AG10803 (cell line): ENCODE measurements around the gene TMEM39B.
"Not testable (repeated sequence)": the region's sequence is repeated elsewhere in the genome, so short reads cannot be mapped to it uniquely, and the experiment has no call there.

Source experiments
- DNase-seq: peaks from one replicate; pipeline ENCODE4 v3.0.0; 2010; ENCODE audit warnings: low read depth
- H3K4me3 ChIP-seq: 2 replicates; pipeline ENCODE4 v1.5.1; 2011; ENCODE audit warnings: mild to moderate bottlenecking, low read length, control low read depth
- TF ChIP-seq, protein P1 (sequence below): conservative IDR thresholded peaks from 2 replicates; pipeline ENCODE4 v1.5.1; 2011; ENCODE audit warnings: mild to moderate bottlenecking, low read length, control low read depth, inconsistent platforms

TMEM39B gene

GRCh38 chr1:32111789-32112188 is 39.0 kb downstream of the TMEM39B start:
- TF ChIP-seq, protein P1, sequence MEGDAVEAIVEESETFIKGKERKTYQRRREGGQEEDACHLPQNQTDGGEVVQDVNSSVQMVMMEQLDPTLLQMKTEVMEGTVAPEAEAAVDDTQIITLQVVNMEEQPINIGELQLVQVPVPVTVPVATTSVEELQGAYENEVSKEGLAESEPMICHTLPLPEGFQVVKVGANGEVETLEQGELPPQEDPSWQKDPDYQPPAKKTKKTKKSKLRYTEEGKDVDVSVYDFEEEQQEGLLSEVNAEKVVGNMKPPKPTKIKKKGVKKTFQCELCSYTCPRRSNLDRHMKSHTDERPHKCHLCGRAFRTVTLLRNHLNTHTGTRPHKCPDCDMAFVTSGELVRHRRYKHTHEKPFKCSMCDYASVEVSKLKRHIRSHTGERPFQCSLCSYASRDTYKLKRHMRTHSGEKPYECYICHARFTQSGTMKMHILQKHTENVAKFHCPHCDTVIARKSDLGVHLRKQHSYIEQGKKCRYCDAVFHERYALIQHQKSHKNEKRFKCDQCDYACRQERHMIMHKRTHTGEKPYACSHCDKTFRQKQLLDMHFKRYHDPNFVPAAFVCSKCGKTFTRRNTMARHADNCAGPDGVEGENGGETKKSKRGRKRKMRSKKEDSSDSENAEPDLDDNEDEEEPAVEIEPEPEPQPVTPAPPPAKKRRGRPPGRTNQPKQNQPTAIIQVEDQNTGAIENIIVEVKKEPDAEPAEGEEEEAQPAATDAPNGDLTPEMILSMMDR = no peak
- H3K4me3 ChIP-seq = no peak overlapping the region
- peak; percentile 17 for DNase-seq

DNA sequence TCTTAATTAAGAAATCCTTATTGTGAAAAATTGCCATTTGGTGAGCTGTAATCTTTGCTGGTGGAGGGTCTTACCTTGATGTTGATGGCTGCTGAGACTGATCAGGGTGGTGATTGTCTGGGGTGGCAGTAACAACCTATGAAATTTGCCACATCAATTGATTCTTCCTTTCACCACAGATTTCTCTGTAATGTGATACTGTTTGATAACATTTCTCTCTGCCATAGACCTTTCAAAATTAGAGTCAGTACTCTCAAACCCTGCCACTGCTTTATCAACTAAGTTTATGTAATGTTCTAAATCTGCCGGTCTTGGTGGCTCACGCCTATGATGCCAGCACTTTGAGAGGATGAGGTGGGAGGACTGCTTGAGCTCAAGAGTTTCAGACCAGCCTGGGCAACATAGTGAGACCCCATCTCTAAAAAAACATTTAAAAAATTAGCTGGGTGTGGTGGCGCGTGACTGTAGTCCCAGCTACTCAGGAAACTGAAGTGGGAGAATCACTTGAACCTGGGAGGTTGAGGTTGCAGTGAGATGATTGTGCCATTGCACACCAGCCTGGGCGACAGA is 40.2 kb downstream of the TMEM39B start:
- H3K4me3 ChIP-seq = no peak overlapping the region
- DNase-seq = no peak
- TF ChIP-seq, protein P1 = no peak

GRCh38 chr1:32113436-32113835 is 40.7 kb downstream of the TMEM39B start:
- not testable (repeated sequence) for H3K4me3 ChIP-seq

GRCh38 chr1:32114420-32114819 is 41.7 kb downstream of the TMEM39B start:
- H3K4me3 ChIP-seq = no peak overlapping the region
- TF ChIP-seq, protein P1 = no peak
- no peak for DNase-seq

More at GRCh38 chr1:32113436-32113835, 40.7 kb downstream of the TMEM39B start:
- DNase-seq = not testable (repeated sequence)

DNA sequence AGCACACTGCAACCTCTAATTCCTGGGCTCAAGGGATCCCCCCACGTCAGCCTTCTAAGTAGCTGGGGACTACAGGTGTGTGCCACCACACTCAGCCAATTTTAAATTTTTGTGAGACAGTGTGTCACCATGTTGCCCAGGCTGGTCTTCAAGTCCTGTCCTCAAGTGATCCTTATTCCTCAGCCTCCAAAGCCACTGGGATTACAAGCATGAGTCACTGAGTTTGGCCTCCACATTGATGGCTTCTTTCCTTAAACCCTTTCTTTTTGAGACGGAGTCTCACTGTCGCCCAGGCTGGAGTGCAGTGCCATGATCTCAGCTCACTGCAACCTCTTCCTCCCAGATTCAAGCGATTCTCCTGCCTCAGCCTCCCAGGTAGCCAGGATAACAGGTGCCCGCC is 42.8 kb downstream of the TMEM39B start:
- no peak for DNase-seq
- H3K4me3 ChIP-seq = no peak overlapping the region
- TF ChIP-seq, protein P1 = no peak

GRCh38 chr1:32116531-32116930 is 43.8 kb downstream of the TMEM39B start:
- TF ChIP-seq, protein P1 = no peak
- no peak overlapping the region for H3K4me3 ChIP-seq
- DNase-seq = peak; percentile 37

- DNase-seq = no peak
- TF ChIP-seq, protein P1 = no peak
- no peak overlapping the region for H3K4me3 ChIP-seq
Observed at GRCh38 chr1:32122151-32122550, 49.4 kb downstream of the TMEM39B start.

DNA sequence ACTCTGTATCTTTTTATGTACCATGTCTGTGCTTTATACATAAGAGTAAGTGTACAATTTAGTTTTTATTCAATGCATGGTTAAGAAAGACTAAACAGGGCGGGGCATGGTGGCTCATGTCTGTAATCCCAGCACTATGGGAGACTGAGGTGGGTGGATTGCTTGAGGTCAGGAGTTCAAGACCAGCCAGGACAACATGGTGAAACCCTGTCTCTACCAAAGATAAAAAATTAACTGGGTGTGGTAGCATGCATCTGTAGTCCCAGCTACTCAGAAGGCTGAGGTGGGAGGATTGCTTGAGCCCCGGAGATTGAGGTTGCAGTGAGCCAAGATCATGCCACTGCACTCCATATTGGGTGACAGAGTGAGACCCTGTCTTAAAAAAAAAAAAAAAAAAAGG is 50.6 kb downstream of the TMEM39B start:
- H3K4me3 ChIP-seq, DNase-seq: not testable (repeated sequence)
